IMR-90 (cell line): Measurements from ENCODE around the gene CCDC88C. TPM values are rescaled to one million over a fixed set of nuclear protein-coding genes. Genes with fewer than 3 reads are reported as not detected.

Source experiments
- ATAC-seq: fragments of 200-7000 bp; cut with Tn5 transposase; 2 replicates; pipeline ENCODE4 v1.9.1; 2020; ENCODE audit warnings: low read depth, mild to moderate bottlenecking, moderate library complexity
- BruUV-seq: library from RNA; stranded (reverse); fragments of 400-500 nt; replicated peaks from 2 replicates; lab custom pipeline; 2021; lab: Mats Ljungman, UMichigan
- CTCF ChIA-PET: fragments of 300-600 bp; formaldehyde crosslinking; extraction: SDS; loops from one replicate; lab custom pipeline; 2021; ENCODE audit warnings: antibody characterized with exemption; lab: Yijun Ruan, JAX
- POLR2A ChIA-PET: fragments of 300-600 bp; sonication (Branson Sonifier 250); formaldehyde crosslinking; loops from one replicate; lab custom pipeline; 2022; ENCODE audit warnings: antibody characterized with exemption; ENCODE audit not compliant: unreplicated experiment; lab: Charles Lee
- DNase-seq: peaks from one replicate; pipeline ENCODE4 v3.0.0; 2013
- H2AFZ ChIP-seq: replicated peaks from 2 replicates; pipeline ENCODE3; 2013; ENCODE audit warnings: low read length, mild to moderate bottlenecking; ENCODE audit not compliant: poor library complexity
- H2AK5ac ChIP-seq: 2 replicates; pipeline ENCODE4 v1.6.1; 2013; ENCODE audit warnings: low read depth, low read length, inconsistent platforms
- H2AK9ac ChIP-seq: replicated peaks from 2 replicates; pipeline ENCODE3; 2013; ENCODE audit warnings: mild to moderate bottlenecking, low read depth, low read length, moderate library complexity; ENCODE audit not compliant: poor library complexity
- H2BK120ac ChIP-seq: 2 replicates; pipeline ENCODE4 v1.6.1; 2013; ENCODE audit warnings: low read depth, low read length, inconsistent platforms
- H2BK15ac ChIP-seq: 3 replicates; pipeline ENCODE4 v1.6.1; 2013; ENCODE audit warnings: low read depth, low read length, inconsistent platforms
- H2BK20ac ChIP-seq: 2 replicates; pipeline ENCODE4 v1.6.1; 2013; ENCODE audit warnings: low read depth, mild to moderate bottlenecking, inconsistent platforms, low read length, moderate library complexity
- H2BK5ac ChIP-seq: 2 replicates; pipeline ENCODE4 v1.6.1; 2013; ENCODE audit warnings: mild to moderate bottlenecking, low read depth, low read length, inconsistent platforms; ENCODE audit not compliant: poor library complexity, severe bottlenecking
- H3K14ac ChIP-seq: replicated peaks from 2 replicates; pipeline ENCODE4 v1.6.1; 2013; ENCODE audit warnings: low read depth, low read length, inconsistent platforms
- H3K18ac ChIP-seq: 2 replicates; pipeline ENCODE4 v1.6.1; 2013; ENCODE audit warnings: low read depth, low read length, control low read depth
- H3K23ac ChIP-seq: 2 replicates; pipeline ENCODE4 v1.6.1; 2013; ENCODE audit warnings: low read depth, low read length, inconsistent platforms
- H3K27ac ChIP-seq: 2 replicates; pipeline ENCODE4 v1.5.1; 2013; ENCODE audit warnings: mild to moderate bottlenecking, control low read depth, low read length; ENCODE audit not compliant: insufficient read depth
- H3K27me3 ChIP-seq: 2 replicates; pipeline ENCODE4 v1.6.1; 2013; ENCODE audit warnings: low read length; ENCODE audit not compliant: control insufficient read depth, insufficient read depth
- H3K36me3 ChIP-seq: 2 replicates; pipeline ENCODE4 v1.6.1; 2013; ENCODE audit warnings: low read length, mixed read lengths; ENCODE audit not compliant: control insufficient read depth, insufficient read depth
- H3K4ac ChIP-seq: 2 replicates; pipeline ENCODE4 v1.6.1; 2013; ENCODE audit warnings: low read depth, low read length, inconsistent platforms
- H3K4me1 ChIP-seq: 2 replicates; pipeline ENCODE4 v1.6.1; 2013; ENCODE audit warnings: low read length, mixed read lengths; ENCODE audit not compliant: control insufficient read depth, insufficient read depth
- H3K4me2 ChIP-seq: 2 replicates; pipeline ENCODE4 v1.6.1; 2013; ENCODE audit warnings: low read depth, mild to moderate bottlenecking, control low read depth, low read length, moderate library complexity
- H3K4me3 ChIP-seq: 2 replicates; pipeline ENCODE4 v1.5.1; 2013; ENCODE audit warnings: low read depth, mild to moderate bottlenecking, control low read depth, low read length, moderate library complexity; ENCODE audit not compliant: insufficient read depth
- H3K56ac ChIP-seq: 2 replicates; pipeline ENCODE4 v1.6.1; 2013; ENCODE audit warnings: low read length, inconsistent platforms; ENCODE audit not compliant: insufficient read depth; ENCODE audit errors: extremely low read depth
- H3K79me1 ChIP-seq, 2 experiments: 2 replicates each; pipeline ENCODE4 v1.6.1; 2013; ENCODE audit warnings: low read length in 2 of 2, inconsistent platforms in 1 of 2, low read depth in 1 of 2
- H3K9ac ChIP-seq: 2 replicates; pipeline ENCODE4 v1.6.1; 2013; ENCODE audit warnings: low read depth, low read length, control low read depth
- H3K9me1 ChIP-seq: 2 replicates; pipeline ENCODE4 v1.6.1; 2013; ENCODE audit warnings: low read length, inconsistent platforms; ENCODE audit not compliant: insufficient read depth
- H3K9me3 ChIP-seq: 2 replicates; pipeline ENCODE4 v1.6.1; 2013; ENCODE audit warnings: low read length; ENCODE audit not compliant: control insufficient read depth, insufficient read depth
- H4K20me1 ChIP-seq: 2 replicates; pipeline ENCODE4 v1.6.1; 2013; ENCODE audit warnings: low read length, inconsistent platforms; ENCODE audit not compliant: insufficient read depth
- H4K5ac ChIP-seq: 2 replicates; pipeline ENCODE4 v1.6.1; 2013; ENCODE audit warnings: mild to moderate bottlenecking, low read depth, low read length, control low read depth
- H4K8ac ChIP-seq, 2 experiments: 2 replicates each; pipeline ENCODE4 v1.6.1; 2013; ENCODE audit warnings: low read depth in 2 of 2, low read length in 2 of 2, control low read depth in 1 of 2, inconsistent platforms in 1 of 2
- H4K91ac ChIP-seq: 2 replicates; pipeline ENCODE4 v1.6.1; 2013; ENCODE audit warnings: low read depth, low read length, inconsistent platforms; ENCODE audit not compliant: insufficient read depth
- BHLHE40 ChIP-seq: fragments of 150-350 bp; IDR thresholded peaks from 2 replicates; pipeline ENCODE4 v1.6.1; 2016; ENCODE audit warnings: mild to moderate bottlenecking, low read depth, low read length
- CTCF ChIP-seq: conservative IDR thresholded peaks from 2 replicates; pipeline ENCODE4 v1.5.1; 2012; ENCODE audit warnings: mild to moderate bottlenecking, low read depth, low read length, improper control_type of control experiment
- ELK1 ChIP-seq: fragments of 150-350 bp; IDR thresholded peaks from 2 replicates; pipeline ENCODE4 v1.6.1; 2016; ENCODE audit warnings: low read depth, mild to moderate bottlenecking, low read length, moderate library complexity, borderline replicate concordance
- FOS ChIP-seq: fragments of 150-350 bp; IDR thresholded peaks from 2 replicates; pipeline ENCODE4 v1.6.1; 2016; ENCODE audit warnings: low read depth, low read length
- MAFK ChIP-seq: IDR thresholded peaks from 2 replicates; pipeline ENCODE4 v1.6.1; 2012; ENCODE audit warnings: low read depth, low read length, improper control_type of control experiment
- MAZ ChIP-seq: IDR thresholded peaks from 2 replicates; pipeline ENCODE4 v1.6.1; 2012; ENCODE audit warnings: low read depth, mild to moderate bottlenecking, low read length, improper control_type of control experiment, moderate library complexity, borderline replicate concordance
- MXI1 ChIP-seq: IDR thresholded peaks from 2 replicates; pipeline ENCODE4 v1.6.1; 2012; ENCODE audit warnings: low read depth, mild to moderate bottlenecking, low read length, moderate library complexity, borderline replicate concordance
- POLR2A ChIP-seq: IDR thresholded peaks from 2 replicates; pipeline ENCODE4 v1.6.1; 2012; ENCODE audit warnings: mild to moderate bottlenecking, low read depth, low read length
- RAD21 ChIP-seq: IDR thresholded peaks from 2 replicates; pipeline ENCODE4 v1.6.1; 2012; ENCODE audit warnings: low read length, improper control_type of control experiment
- RCOR1 ChIP-seq: IDR thresholded peaks from 2 replicates; pipeline ENCODE4 v1.6.1; 2012; ENCODE audit warnings: mild to moderate bottlenecking, low read length, improper control_type of control experiment; ENCODE audit not compliant: insufficient replicate concordance
- RFX5 ChIP-seq: IDR thresholded peaks from 2 replicates; pipeline ENCODE4 v1.8.0; 2012; ENCODE audit warnings: low read depth, mild to moderate bottlenecking, low read length, moderate library complexity
- SMC3 ChIP-seq: fragments of 150-350 bp; IDR thresholded peaks from 2 replicates; pipeline ENCODE4 v1.6.1; 2016; ENCODE audit warnings: low read depth, mild to moderate bottlenecking, antibody characterized with exemption, low read length, moderate library complexity
- WGBS, 2 experiments: methylation state at CpG; one replicate each; pipeline versions ENCODE4 v1.1.5 to v1.1.7; 2013; ENCODE audit warnings: missing lambda C conversion rate in 2 of 2; ENCODE audit not compliant: insufficient read length in 1 of 2; ENCODE audit errors: extremely low coverage in 2 of 2; 5-methylcytosine and 5-hydroxymethylcytosine counted together
- dilution Hi-C: fragments of 300-500 bp; cut with HindIII; formaldehyde crosslinking; loops from one replicate; pipeline ENCODE4 v1.14.3; 2018; ENCODE audit warnings: low sequenced_read_pairs; ENCODE audit not compliant: unreplicated experiment
- in situ Hi-C: fragments of 300-500 bp; cut with MboI; formaldehyde crosslinking; loops from 3 replicates; pipeline ENCODE4 v1.14.3; 2019; ENCODE audit warnings: low sequenced_read_pairs, inconsistent platforms, mixed read lengths
- intact Hi-C: fragments of 100-400 bp; cut with micrococcal nuclease; formaldehyde crosslinking; loops from 2 replicates; pipeline ENCODE4 v1.10.0; 2022
- polyA plus RNA-seq, 3 experiments: library from polyadenylated mRNA; depleted of rRNA; stranded (reverse); fragments of >200 nt; gene quantifications; 2 replicates each; pipeline ENCODE4 v1.2.3, GENCODE V29; 2012; ENCODE audit warnings: low replicate concordance in 1 of 3
- total RNA-seq: library from RNA; depleted of rRNA; stranded (reverse); fragments of >200 nt; gene quantifications from 2 replicates; pipeline ENCODE4 v1.2.3, GENCODE V29; 2012

CCDC88C gene
- total and polyA plus RNA-seq, 2 of the 4 experiments (the other 2 are of a cell fraction) = 0.17 to 0.18 TPM

DNA sequence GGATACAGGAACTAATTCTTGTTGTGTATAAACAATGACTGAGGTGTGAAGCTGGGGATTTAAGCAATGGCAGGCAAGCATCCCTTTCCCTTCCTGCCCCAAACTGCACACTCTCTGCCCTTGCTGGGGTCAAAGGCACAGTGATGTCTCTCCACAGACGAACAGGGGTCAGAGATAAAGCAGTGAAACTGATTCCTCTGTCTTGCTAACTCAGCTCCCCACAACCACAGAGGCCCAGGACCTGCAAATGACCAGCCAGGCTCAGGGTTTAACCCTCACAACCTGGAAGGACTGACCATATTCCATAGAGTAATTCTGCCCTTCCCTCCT is 67.2 kb downstream of the CCDC88C start:
- Histone ChIP-seq H2BK5ac (no peak overlapping the region), H3K18ac (no peak overlapping the region), H3K36me3 (no peaks in the 10 kb centered on the region), H3K4me3 (no peak overlapping the region), H3K56ac (no peak overlapping the region), H3K9me1 (no peaks in the 10 kb centered on the region), H3K27me3 (peaks cover 16% of the 10 kb centered on the region), H3K4ac (no peak overlapping the region), H3K14ac (no peak overlapping the region), H4K20me1 (no peaks in the 10 kb centered on the region), H4K8ac (no peak overlapping the region), H4K91ac (no peak overlapping the region), H2AK9ac (no peak overlapping the region), H2BK15ac (no peak overlapping the region), H2BK20ac (no peak overlapping the region), H2BK120ac (no peak overlapping the region), H3K9ac (no peak overlapping the region), H3K79me1 (no peaks in the 10 kb centered on the region), H3K9me3 (no peaks in the 10 kb centered on the region), H3K27ac (no peak overlapping the region), H3K4me1 (no peaks in the 10 kb centered on the region), H2AK5ac (no peak overlapping the region), H4K5ac (no peak overlapping the region), H2AFZ (no peak overlapping the region), H3K4me2 (no peak overlapping the region), H3K23ac (no peak overlapping the region)
- no TSS peak for BruUV-seq
- no peak for ATAC-seq
- intact Hi-C loops = no loop called here
- in situ Hi-C loops = no loop called here
- WGBS, 2 experiments = 43% methylated on average over 1 of the region's 1 CpG; no CpG with 5 or more reads in 1 of the 2 experiments
- dilution Hi-C loops = no loop called here
- POLR2A ChIA-PET = no interaction called here
- TF ChIP-seq CTCF = no peak
- no peak for TF ChIP-seq RCOR1
- no peak for TF ChIP-seq FOS
- no peak for TF ChIP-seq POLR2A
- no peak for TF ChIP-seq MXI1
- TF ChIP-seq SMC3 = no peak
- no peak for TF ChIP-seq BHLHE40
- no peak for TF ChIP-seq RFX5
- no peak for TF ChIP-seq MAFK
- no peak for TF ChIP-seq RAD21
- TF ChIP-seq ELK1 = no peak
- TF ChIP-seq MAZ = no peak
- no peak for DNase-seq
- CTCF ChIA-PET = interaction anchor here (0.6 kb wide), 1 partner anchor 13 kb away, joined by 5 read pairs; no protein-coding TSS in a partner anchor
